ENCODE measurements around the gene DYNLRB2.

Gene DYNLRB2

DNA sequence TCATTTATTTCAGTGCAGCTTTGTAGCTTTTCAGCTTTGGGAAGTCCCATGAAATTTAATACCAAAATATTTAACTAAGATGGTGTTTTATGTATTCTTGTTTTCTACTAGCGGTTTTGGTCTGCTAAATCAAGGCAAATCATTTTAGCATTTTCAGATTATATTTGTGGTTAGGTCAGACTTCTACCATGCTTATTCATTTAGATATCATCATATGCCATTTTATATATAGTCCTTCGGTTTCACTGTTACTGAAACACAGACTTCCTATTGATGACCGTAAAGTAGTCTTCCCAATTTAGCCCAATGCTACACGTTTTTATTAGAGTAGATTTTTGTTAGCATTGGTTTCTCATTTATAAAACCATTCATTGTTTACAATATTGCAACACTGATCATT is 5.5 kb downstream of the DYNLRB2 start:
- intact Hi-C loops (cut with DNase I) = loop anchor here (10.0 kb wide), 1 partner anchor 399 kb away; no protein-coding TSS in a partner anchor
- no peak for DNase-seq

DNA sequence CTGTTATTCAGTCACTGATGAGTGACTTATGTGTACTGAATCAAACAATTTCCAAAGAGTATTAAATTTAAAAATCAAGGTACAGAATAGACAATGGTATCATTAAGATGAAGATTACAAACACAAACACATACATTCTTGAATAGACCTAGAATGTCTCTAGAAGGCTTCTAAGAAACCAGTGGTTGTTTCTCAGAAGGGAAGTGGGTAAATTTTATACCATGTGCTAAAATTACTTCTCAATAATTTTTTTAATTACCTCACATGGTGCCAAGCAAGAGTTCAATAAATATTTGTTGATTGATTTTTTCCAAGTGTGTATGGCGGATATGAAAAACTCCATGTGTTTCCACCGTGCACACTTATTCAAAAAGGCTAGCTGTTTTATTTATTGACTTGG is 6.4 kb downstream of the DYNLRB2 start:
- intact Hi-C loops (cut with DNase I) = loop anchor here (10.0 kb wide), 1 partner anchor 398 kb away; no protein-coding TSS in a partner anchor
- no peak for DNase-seq

DNA sequence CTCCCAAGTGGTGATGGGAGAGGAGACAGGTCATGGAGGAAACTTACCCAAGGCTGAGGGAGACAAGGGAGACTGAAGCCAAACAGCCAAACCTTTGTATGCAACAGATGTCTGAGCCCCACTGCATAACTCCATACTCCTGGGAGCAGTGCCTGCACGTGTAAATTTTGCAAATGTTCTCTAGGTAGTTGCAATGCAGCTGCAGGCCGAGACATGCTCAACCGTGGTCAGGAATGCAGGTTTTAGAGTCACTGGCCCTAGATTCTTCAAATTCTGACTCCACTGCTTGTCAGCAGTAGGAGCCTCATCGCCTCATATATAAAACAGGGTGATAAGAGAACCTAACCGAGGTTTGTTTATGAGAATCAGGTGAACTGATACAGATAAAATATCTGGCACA is 11.5 kb downstream of the DYNLRB2 start:
- intact Hi-C loops (cut with DNase I) = no loop called here
- DNase-seq = no peak

DNA sequence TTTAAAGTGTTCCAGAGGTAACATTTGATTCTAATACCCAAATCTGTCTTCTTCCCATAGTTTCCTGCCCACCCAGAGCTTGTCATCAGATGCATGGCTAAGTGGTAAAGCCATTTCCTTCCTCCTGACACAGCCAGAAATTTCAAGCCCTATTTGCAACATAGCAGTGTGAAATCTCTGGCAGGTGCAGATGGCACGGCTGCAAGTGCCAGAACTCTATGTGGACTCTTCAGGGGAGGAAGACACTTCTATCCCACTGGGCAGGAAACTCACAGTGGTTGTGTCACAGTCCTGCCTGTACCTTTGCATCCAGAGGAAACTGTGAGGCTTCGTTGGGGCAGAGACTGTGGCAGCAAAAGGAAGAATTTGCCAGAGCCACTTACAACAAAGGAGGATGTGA is 13.2 kb downstream of the DYNLRB2 start:
- DNase-seq = no peak
- intact Hi-C loops (cut with DNase I) = no loop called here

DNA sequence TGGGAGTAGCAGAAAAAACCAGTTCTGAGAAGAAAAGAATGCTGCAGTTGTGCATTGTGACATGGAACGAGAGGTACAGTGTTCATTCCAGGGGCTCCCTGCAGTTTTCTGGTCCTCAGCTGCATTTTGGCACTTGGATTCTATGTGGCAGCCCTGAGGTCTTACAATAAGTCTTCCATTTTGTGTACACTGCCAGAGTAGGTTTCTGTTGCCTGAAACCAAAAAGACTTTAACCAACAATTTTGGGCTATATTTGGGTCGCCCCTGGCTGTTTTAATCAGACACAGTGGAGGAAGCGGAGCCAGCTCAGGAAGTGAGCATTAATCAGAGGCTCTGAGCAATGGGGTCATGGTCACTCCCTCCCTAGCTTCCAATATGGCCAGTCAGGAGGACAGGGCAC is 15.7 kb downstream of the DYNLRB2 start:
- no peak for DNase-seq
- intact Hi-C loops (cut with DNase I) = no loop called here

DNA sequence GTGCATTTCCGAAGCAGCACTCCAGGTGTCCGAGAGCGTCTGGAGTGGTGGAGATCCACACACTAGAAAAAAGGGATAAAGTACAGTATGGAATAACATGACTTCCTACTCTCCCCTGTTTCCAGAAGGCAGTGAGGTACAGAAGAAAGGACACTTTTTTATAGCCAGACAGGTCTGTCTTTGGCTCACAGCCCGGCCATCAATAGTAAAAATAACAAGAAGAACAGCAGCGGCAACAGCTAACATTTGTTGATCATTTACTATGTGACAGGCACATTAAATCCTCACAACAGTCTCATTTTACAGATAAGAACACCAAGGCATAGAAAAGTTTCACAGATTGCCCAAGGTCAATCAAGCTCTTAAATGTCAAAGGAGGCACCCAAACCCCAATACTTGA is 16.2 kb downstream of the DYNLRB2 start:
- no peak for DNase-seq
- intact Hi-C loops (cut with DNase I) = no loop called here

DNA sequence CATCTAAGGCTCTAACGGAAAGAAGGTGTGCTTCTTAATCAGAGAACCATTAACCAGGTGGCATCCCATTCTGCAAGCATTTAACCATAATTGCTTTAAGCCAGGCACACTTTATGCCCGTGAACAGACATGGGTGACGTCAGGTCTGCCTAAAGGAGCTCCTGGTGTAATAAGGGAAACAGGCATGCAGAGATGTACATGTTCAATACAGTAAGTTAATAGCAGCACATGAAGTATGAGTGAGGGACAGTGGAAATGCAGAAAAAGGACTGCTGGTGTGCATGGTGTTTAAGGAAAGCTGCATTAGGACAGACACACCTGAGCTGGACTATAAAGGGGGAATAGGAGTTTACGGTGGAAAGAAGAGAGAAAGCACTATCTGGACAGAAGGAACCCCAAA is 18.6 kb downstream of the DYNLRB2 start:
- intact Hi-C loops (cut with DNase I) = no loop called here
- DNase-seq = no peak

DNA sequence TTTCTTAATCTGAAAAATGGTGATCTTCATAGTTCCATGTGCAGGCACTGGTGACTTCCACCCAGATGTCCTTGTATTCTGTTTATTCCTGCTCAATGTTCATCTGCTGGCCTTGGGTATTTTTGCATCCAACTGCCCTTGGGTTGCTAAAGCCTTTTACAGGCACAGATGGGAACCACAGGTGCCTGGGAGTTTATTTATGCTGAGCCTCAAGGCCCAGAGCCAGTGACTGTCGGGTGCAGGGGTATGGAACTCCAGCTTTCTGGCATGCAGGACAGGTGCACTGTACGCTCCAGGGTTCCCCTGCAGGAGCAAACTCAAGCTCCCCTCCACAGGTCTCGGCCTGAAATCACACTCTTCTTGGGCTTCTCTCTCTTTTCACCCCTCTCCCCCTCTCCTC is 22.3 kb downstream of the DYNLRB2 start:
- intact Hi-C loops (cut with DNase I) = no loop called here
- no peak for DNase-seq

DNA sequence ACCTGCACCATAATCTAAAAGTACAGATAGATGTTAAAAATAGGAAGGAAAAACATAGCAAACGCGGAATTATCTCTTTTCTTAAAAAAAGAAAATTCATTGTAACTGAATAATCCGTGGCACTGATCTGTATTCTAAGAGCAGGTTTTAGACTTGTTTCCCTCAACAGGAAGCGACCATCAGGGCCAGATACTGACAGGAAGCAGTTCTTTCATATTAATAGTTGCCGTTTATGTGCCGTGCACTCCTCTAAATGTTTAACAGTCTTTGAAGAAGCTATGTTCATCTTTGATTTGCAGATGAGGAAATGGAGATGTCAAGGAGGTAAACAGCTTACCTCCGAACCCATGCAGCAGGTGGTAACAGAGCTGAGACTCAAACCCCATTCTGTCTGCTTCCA is 23.6 kb downstream of the DYNLRB2 start:
- no peak for DNase-seq
- intact Hi-C loops (cut with DNase I) = no loop called here

DNA sequence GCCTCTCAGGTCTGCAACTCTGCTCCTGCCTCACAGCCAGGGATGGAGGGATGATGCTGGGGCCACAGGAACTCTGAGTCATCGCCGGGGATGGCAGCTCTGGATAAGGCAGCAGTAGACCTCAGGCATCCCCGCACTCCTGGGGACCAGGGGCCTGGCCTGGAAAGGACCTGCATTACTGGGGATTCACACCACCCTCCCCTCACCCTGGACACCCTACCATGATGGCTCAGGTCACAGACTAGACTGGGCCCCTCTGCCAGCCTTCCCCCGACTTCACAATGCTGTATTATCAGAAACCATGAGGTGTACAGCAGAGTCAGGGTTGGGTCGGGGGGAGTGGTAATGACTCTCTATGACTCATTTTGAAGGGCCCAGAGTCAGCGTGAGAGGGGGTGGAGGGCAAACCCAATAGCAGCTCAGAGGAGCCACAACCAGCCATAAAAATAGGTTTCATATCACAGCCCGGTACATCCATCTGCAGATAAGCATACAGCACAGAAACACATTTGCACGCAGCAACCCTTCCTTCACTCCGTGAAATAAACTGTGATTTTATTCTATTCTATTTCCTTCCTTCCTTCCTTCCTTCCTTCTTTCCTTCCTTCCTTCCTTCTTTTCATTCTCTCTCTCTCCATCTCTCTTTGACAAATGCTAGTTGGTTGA is 28.8 kb downstream of the DYNLRB2 start:
- intact Hi-C loops (cut with DNase I) = no loop called here
- DNase-seq = no peak

DNA sequence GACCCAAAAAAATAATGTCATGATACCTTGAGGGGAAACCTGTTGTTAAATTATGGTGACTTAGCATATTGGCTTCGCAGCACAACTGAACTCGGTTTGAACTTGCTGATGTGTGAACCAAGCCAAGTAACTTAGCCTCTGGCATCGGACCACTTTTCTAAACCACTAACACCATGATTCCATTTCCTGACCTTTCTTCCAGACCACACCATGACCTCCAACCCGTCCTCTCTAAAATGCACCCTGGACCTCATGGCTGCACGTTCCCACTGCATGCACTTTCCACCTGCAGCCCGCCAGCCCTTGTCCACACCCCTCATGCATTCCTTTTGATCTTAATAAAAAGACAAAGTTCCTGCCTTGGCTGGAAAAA is 29.3 kb downstream of the DYNLRB2 start:
- intact Hi-C loops (cut with DNase I) = no loop called here
- DNase-seq = no peak

DNA sequence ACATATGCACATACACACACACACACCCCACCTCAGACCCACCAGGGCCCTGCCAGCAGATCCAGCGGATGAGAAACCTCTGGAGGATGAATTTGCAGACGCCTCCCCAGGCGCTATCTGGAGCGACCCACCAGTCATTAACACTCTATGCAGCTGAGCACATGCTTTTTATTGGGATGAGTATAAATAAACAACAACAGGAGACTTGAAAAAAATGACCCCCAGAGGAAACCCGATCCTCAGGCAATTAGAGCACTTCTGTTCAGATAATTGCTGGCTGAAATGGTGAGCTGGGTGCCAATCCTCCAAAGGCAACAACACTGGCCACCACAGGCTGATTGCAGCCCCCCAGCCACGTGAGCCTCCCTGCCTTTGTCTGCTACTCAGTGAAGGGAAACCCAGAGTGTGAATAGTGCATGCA is 32.9 kb downstream of the DYNLRB2 start:
- no peak for DNase-seq
- intact Hi-C loops (cut with DNase I) = no loop called here

DNA sequence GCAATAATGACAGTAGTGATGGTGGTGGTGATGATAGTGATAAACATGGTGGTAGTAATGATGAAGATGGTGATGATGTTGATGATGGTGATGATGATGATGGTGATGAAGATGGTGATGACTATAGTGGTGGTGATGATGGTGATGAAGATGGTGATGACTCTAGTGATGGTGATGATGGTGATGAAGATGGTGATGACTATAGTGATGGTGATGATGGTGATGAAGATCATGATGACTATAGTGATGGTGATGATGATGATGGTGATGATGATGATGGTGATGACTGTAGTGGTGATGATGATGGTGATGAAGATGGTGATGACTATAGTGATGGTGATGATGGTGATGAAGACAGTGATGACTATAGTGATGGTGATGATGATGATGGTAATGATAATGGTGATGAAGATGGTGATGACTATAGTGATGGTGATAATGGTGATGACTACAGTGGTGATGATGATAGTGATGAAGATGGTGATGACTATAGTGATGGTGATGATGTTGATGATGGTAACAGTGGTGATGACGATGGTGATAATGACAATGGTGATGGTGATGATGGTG is 35.6 kb downstream of the DYNLRB2 start:
- DNase-seq = no peak
- intact Hi-C loops (cut with DNase I) = no loop called here

DNA sequence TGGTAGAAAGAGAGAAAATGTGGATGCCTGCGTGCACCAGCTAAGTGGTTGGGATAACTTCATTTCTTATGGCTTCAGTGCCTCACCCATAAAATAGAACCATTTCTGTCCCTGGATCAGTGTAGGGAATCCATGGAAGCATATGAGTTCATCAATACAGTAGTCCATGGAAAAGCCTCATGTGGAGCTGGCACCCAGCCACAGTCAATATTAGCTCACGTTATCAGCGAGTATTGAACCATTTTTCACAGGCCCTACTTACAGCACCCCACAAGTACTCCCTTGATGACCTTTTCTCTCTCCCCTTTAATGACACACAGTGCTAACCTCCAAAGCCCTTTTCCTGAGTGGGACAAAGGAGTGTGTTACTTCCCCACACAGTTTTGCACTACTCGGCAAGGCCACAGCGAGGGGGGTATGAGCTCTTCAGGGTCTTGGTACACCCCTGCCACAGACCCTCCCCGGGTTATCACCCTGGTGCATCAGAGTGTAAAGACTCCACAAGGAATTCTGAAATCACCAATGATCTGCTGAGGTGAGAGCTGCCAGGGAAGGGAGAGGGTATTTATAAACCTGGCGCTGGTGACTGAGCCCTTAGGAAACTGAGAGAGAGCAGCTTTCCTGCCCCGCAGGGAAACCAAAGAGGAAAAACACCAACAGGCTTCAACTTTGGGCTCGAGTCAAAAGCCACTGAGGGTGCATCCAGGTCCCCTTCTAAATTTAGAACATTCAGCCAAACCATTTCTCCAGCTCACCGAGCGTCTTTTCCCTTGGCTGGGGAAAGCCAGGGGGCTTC is 36.9 kb downstream of the DYNLRB2 start:
- intact Hi-C loops (cut with DNase I) = no loop called here
- no peak for DNase-seq

DNA sequence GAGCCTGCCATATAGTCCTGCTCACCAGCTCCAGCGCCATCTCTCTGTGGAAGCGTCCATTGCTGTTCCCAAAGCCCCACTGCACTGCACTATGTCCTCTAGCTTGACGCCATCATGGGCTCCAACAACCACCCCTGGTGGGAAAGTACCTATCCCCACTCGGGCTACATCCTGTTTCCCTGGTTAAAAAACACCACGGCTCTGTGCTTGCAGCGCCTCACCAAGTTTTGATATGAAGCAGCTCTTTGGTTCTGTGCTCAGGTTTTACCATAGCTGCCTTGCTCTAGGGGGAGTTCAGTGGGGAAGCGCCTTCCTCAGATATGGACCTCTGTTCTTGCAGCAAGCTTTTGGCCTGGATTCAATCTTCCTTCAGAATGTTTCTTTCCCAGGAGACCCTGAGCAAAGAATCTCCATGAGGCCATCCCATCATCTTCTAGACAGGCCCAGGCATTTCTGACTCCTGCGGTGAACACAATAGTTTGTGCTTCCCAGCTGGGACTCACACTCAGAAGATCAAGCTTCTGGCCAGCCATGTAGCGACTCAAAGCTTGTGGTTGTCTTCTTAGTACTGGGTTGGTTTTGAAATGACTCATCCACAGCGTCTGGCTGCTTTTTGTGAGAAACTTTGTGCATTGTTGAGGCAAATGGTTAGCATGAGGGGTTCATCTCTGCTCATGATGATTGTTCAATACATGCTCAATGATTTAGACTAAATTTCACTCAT is 39.5 kb downstream of the DYNLRB2 start:
- intact Hi-C loops (cut with DNase I) = no loop called here
- no peak for DNase-seq

DNA sequence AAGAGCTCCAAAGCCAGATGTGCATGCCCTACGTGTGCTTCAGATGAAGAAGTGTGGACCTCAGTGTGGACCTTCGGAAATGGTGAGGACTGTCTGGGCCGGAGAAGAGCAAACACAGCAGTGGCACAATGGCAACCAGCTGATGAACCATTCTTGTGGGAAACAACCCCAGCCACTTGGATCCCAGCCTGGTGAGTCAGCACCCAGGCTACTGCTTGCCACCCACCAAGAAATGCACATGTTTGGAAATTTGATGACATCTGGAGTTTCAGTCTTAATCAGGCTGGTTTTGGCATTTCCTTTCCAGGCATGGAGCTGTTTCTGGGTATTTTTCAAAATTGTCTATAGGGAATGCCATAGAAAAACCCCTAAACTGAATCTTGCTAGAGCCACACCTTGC is 42.7 kb downstream of the DYNLRB2 start:
- DNase-seq = peak in 2 of 10 donors; percentile 16 to 17
- intact Hi-C loops (cut with DNase I) = no loop called here

DNA sequence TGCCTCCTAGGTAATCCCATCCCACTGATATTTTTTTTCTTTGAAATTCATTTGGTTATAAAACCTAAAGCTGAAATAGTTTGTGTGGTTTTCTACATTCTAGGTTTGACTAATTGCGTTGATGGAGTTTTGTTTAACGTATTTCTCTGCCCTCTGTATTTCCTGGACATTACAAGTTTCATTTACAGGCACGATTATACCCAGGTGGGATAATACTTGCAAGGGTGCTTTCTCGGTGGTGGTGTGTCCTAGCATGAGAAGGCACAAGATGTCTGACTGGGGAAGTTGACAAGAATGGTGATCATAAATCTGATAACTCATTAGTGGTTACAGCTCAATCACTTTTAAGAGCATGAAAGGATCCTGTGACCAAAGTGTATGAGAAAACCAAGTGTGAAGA is 45.0 kb downstream of the DYNLRB2 start:
- intact Hi-C loops (cut with DNase I) = no loop called here
- DNase-seq = no peak

DNA sequence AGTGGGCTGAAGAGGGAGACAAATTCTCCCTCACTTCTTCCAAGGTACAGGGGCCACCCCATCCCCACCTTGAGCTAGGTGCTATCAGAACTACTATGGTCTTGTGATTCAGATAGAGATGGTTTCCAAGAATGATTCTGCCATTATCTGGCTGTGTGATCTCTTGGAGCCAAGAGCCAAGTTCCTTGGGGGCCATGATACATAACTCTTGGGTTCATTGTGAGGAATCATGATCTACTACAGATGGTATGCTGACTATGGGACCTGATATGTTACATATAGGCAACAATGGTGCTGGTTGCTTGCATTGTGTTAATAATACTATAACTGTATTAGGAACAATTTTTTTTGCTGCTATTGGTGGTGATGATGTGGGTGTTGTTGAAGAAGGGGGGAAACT is 45.7 kb downstream of the DYNLRB2 start:
- intact Hi-C loops (cut with DNase I) = no loop called here
- DNase-seq = no peak

DNA sequence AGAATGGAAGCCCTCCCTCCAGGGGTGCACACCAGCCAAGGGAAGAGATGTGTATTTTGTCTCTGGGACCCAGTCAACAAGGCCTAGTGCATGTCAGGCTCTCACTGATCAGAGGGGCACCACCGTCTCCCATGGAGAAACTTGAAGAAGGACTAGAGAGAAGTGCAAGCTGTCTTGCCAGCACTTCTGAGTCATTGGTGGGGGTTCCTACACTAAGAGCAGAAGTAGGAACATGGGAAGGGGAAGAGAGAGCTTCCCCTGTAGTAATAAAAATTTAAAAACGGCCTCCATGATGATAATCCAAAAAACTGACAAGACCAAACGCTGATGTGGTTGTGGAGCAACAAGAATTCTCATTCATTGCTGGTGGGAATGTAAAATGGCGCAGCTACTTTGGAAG is 46.3 kb downstream of the DYNLRB2 start:
- intact Hi-C loops (cut with DNase I) = no loop called here
- no peak for DNase-seq

DNA sequence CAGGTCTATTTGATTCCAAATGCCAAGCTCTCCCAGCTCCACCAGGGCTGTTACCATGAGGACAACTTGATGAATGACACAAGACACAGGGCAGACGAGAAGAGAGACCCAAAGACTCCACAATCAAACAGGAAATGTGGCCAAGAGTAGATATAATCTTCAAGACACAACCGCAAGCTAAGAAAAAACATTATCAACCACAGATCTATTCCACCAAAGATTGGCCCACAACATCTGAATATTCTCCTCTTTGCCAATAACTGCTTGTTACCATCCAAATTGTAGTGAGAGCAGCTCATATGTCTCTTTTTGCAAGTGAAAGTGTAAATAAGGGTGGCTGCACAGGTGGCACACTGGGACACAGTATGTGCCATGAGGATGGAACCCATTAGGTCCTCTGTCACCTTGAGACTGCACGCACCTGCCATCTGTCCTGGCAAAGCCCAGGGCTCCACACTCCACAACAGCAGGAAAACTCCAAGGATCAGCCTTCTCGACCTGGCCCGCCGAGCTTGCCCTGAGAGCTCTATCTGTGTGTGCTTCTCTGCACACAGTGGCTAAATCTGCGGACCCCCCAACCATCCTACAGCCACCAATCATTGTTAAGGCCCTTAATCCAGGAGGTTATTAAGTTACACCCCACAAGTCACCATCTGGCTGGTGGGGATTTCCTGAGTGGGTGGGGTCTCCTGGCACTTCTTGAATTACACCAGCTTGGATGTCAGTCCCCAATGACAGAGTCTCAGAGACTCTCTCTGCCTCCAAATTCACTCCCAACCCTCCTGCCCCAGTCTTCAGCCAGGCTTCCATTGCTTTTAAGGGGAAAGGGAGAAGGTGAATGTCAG is 50.5 kb downstream of the DYNLRB2 start:
- intact Hi-C loops (cut with DNase I) = no loop called here
- no peak for DNase-seq

Measured in posterior cingulate gyrus (tissue), 11 donors.